GM21825 (cell line): ENCODE results near the gene WDHD1.
"Not testable (repeated sequence)": the region's sequence is repeated elsewhere in the genome, so short reads cannot be mapped to it uniquely, and the experiment has no call there.

Source experiments
- ATAC-seq: cut with Tn5 transposase; IDR thresholded peaks from one replicate; pipeline ENCODE4 v1.9.1; 2021; ENCODE audit warnings: mild to moderate bottlenecking, moderate library complexity; ENCODE audit not compliant: unreplicated experiment

WDHD1 gene

DNA sequence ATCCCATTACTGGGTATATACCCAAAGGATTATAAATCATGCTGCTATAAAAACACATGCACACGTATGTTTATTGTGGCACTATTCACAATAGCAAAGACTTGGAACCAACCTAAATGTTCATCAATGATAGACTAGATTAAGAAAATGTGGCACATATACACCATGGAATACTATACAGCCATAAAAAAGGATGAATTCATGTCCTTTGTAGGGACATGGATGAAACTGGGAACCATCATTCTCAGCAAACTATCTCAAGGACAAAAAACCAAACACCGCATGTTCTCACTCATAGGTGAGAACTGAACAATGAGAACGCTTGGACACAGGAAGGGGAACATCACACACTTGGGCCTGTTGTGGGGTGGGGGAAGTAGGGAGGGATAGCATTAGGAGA, 73.3 kb downstream of the WDHD1 start:
- ATAC-seq = not testable (repeated sequence)

DNA sequence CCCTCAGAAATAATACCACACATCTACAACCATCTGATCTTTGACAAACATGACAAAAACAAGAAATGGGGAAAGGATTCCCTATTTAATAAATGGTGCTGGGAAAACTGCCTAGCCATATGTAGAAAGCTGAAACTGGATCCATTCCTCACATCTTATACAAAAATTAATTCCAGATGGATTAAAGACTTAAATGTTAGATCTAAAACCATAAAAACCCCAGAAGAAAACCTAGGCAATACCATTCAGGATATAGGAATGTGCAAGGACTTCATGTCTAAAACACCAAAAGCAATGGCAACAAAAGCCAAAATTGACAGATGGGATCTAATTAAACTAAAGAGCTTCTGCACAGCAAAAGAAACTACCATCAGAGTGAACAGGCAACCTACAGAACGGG, 74.1 kb downstream of the WDHD1 start:
- not testable (repeated sequence) for ATAC-seq

DNA sequence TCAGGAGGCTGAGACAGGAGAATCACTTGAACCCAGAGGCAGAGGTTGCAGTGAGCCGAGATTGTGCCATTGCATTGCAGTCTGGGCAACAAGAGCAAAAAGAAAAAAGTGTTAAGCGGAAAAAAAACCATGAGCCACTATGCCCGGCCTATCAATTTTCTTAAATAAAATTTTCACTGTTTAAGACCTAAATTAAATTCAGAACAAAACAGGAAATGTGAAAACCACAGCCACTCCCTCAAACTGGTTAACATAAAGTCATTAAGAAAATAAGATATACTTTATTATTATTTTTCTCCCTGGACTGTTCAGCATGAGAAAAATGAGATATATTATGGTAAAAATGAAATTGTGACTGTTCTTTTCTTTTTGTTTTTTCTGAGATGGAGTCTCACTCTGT, 79.7 kb downstream of the WDHD1 start:
- no peak for ATAC-seq

DNA sequence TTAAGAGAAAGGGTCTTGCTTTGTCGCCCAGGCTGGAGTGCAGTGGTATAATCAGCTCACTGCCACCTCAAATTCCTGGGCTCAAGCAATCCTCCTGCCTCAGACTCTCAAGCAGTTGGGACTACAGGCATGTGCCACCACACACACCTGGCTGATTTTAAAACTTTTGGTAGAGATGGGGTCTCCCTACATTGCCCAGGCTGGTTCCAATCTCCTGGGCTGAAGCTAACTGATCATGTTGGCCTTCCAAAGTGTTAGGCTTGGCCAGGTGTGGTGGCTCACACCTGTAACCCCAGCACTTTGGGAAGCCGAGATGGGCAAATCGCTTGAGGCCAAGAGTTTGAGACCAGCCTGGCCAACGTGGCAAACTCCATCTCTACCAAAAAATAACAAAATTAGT, 80.4 kb downstream of the WDHD1 start:
- ATAC-seq = no peak

DNA sequence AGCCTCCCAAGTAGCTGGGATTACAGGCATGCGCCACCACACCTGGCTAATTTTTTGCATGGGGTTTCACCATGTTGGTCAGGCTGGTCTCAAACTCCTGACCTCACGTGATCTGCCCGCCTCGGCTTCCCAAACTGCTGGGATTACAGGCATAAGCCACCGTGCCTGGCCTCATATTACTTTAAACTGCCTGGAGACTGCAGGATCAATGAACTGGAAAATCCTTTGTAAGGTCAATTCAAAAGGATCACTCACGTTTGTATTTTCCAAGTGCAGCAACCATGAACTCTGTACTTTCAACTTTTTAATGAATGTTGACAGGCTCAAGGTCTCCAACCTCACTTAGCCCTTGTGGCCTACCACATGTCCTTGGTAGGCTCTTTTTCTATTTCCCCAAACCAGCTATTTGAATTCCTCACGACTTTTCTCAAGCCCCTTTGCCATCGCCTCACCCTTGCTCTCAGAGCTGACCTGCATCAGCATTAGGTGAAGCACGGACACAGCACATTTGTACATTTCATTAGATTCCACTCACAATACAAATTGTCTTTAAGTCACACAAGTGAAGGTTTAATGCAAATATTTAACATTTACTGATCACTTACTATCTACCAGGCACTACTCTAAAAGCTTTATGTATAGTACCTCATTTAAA, 82.0 kb downstream of the WDHD1 start:
- ATAC-seq = no peak

DNA sequence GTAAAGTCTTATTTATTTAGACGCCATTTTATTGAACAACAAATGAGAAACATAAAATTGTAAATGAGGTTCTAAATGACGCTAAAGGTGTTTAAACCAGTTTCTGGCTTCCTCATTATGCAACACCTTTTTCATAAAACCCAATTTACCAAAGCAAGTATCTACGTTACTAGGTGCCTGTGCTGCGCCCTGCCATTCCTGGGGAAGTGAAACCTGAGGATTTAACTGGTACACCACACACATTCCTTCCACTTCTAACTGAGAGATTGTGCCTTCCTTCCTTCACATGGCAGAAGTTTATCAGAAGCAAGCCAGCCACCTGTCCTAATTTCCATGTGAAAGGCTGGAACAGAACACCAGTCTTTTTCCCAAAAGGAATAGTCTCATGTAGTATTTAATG, 84.0 kb downstream of the WDHD1 start:
- ATAC-seq = no peak

DNA sequence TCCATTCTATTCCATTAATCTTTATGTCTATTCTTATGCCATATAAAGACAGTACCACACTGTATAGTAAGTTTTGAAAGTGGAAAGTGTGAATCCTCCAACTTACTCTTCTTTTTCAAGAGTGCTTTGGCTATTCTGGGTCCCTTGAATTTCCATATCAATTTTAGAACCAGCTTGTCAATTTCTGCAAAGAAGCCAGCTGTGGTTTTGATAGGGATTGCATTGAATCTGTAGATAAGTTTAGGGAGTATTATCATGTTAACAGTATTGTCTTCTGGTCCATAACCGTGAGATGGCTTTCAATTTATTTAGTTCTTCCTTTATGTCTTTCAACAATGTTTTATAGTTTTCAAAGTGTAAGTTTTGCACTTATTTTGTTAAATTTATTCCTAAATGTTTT, 90.1 kb downstream of the WDHD1 start:
- ATAC-seq = no peak

DNA sequence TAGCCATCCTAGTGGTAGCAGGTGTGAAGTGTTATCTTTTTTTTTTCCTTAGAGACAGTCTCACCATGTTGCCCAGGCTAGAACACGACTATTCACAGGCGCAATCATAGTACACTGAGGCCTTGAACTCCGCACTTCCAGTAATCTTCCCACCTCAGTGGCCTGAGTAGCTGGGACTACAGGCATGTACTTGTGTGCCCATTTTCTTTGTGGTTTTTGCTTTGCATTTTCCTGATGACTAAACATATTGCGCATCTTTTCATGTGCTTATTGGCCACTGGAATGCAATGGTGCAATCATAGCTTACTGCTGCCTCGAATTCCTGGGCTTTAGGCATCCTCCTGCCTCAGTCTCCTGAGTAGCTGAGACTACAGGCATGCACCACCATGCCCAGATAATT, 90.9 kb downstream of the WDHD1 start:
- ATAC-seq = no peak

DNA sequence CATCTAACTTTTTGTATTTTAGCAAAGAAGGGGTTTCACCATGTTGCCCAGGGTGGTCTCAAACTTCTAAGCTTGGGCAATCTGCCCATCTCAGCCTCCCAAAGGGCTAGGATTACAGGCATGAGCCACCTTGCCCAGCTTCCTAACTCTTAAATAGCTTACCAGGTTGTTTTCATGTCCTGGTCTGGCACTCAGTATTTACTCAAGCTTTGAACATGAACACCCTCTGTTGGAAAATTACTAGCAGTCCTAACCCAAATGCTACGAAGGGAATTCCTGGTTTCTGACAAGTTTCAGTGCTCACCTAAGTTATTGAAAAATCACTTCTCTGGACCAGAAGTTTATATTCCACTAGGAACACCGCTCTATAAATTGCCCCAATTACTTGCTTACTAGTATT, 91.8 kb downstream of the WDHD1 start:
- ATAC-seq = no peak

DNA sequence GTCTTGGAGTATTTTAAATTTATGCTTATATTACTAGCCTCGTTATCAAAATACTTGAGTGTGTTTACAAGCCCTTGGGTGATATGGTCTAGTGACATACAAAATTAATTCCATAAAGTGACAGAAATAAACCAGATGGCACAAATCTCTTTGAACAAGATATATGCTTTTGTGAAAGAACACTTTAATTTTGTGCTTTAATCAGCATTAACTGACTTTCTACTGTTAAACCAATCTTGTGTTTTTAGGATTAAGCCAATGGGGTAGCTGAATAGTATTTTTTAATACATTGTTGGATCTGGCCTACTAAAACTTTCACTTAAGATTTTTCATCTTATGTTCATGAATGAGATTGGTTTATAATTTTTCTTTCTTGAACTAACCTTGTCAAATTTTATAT, 93.9 kb downstream of the WDHD1 start:
- ATAC-seq = no peak

DNA sequence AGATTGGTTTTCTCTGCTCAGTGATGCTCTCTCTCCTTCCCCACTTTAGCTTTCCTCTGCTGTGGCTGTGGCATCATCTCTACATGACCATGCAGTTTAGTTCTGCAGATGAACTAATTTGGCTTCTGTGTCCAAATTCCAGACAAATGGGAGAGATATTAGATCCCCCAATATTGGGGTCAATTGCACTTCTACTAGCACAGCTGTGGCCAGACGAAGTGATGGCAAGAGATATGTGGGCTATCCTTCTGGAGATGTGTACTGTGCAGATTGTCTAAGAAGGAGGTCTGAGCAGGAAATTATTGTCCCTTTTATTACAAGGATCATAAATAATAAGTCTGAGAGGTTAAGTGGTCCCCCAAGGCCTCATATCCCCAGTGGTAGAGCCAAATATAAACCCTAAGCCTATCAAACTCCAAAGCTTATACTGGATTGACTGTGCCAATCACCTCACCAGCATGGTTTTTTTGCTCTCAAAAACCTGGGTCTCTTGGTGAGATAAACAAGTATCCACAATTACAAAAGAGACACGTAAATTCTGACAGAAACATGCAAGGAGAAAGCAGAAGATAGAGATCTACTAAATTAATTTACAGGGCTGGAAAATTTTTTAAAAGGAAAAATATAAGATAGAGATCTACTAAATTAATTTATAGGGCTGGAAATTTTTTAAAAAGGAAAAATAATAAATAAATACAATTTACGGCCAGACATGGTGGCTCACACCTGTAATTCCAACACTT, 95.1 kb downstream of the WDHD1 start:
- no peak for ATAC-seq

DNA sequence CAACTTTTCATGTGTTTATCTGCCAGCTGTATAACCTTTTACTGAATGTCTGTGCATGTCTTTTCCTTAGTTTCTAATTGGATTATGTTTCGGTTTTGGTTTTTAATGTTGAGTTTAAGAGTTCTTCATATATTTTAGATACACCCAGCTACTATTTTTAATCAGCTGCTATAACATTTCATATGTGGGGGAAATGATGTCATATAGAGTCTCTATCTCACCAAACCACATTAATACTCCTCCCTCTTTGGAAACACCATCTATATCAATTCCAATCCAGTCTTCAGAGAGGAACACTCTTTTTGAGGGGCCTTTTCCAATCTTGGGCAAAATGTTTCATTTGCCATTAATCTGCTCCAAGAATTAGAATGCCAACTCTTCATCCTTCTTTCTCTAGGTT, 95.8 kb downstream of the WDHD1 start:
- ATAC-seq = no peak

DNA sequence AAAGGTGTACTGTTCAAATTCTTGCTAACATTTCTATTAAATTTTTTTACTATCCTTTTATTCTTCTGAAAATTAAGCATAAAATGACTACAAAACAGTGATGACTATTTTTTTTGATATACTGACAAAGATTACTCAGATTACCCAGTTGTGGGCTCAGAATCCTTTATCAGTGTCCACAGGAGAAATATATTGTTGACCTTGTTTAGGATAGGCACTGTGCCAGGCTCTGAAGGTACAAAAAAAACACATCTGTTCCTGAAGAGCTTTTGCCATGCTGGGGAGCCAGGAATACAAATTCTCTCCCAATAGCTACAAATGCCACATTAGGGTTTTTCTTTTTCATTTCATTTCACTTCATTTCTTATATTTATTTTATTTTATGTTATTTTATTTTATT, 97.3 kb downstream of the WDHD1 start:
- ATAC-seq = no peak

DNA sequence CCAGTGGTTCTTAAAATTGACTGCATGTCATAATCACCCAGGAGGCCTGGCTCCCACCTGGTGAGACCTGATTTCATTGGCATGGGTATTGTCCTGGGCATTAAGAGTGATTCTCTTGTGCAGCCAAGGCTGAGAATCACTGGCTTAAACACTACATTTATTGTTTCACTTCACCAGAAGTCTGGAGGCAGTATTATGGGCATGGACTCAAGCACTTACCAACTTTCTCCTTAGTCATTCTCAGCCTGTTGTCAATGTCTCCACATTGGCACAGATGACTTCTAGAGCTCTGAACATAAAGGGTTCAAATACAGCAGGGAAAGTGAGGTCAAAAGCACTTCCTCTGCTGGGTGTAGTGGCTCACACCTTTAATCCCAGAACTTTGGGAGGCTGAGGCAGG, 98.7 kb downstream of the WDHD1 start:
- no peak for ATAC-seq

DNA sequence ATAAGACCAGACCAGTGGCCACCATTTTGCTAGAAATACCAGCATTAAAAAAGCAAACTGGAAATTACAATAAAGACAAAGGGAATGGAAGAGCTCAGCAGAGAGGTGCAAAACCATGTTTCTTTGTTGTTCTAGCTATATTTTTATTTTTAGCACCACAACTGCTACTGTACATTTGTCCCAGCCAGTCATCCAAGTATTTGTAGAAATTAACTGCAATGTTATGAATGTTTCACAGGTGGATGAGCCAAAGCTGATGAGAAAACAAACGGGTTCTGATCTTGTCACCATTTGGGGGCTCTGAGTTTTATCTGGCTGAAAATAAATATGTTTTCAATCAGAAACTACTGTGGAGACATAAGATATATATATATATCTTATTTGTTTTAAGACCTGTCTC, 99.3 kb downstream of the WDHD1 start:
- ATAC-seq = no peak

DNA sequence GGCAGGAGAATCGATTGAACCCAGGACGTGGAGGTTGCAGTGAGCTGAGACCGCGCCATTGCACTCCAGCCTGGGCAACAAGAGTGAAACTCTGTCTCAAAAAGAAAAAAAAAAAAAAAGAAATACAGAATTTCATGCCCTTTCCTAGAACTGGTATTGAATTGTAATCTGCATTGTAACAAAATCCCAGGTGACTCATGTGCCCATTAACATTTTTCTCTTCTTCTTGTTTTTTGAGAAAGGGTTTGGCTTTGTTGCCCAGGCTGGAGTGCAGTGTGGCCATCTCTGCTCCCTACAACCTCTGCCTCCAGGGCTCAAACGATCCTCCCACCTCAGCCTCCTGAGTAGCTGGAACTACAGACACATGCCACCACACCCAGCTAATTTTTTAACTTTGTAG, 100.3 kb downstream of the WDHD1 start:
- not testable (repeated sequence) for ATAC-seq

DNA sequence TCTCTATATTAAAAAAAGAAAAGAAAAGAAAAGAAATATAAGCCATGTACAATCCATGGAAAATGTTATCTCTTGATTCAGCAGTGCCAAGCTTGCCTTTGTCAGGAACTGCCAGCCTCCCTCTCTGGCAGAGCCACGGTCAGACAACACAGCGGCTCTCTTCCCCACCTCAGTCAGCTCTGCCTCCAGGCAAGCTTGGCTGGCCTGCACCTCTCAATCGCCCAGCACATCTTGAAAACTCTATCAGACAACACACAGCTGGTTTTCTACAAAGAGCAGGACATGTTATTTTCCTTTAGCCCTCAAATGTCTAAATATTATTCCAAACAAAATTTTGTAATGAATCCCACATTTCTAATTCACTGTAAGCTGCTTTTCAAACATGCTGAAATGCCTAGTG, 104.3 kb downstream of the WDHD1 start:
- ATAC-seq = no peak

DNA sequence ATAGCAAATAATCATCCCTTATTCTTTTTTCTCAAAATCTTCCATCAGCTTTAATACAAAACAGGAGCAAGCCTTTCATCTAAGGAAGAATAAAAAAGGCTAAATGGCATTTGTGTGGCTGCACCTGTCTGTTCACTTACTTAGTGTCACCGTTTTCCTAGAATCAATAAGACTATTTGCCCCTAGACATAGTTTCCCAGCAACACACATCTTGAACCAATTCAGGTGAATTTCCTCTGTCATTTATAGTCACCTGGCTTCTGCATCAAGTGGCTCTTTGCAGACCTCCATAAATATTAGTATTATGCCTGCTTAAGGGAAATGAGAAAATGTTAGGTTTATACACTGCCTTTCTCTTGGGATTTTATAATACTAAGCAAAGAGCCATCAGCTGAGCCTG, 106.8 kb downstream of the WDHD1 start:
- no peak for ATAC-seq

DNA sequence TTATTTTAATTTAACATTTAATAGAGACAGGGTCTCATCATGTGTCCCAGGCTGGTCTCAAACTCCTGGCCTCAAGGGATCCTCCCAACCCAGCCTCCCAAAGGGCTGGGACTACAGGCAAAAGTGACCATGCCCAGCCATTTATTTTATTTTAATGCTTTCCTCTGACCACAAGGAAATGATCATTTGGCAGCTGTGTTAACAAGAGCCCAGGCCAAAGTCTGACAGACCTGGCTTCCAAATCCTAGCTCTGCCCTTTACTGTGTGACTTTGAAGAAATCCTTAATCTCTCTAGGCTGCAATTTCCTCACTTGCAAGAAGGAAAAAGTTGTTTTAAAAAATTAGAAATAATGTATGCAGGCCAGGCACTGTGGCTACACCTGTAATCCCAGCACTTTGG, 107.6 kb downstream of the WDHD1 start:
- ATAC-seq = no peak

DNA sequence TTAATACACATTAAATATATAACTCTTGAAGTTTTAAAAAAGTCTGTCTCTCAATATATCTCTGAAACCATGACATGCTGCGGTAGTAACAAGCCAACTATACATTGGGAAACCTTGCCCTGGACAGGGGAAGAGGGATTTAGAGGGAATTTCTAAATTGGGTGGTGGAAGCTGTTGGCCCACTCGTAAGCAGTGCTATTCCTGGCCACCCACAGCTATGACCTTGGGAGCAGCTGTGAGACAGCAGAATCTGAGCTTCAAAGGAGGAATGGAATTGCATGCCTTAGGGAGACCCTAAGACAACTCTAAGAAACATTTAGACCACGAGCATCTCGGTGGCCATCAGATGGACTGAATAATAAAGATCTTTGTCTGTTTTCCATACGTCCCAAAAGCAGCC, 108.5 kb downstream of the WDHD1 start:
- ATAC-seq = no peak

DNA sequence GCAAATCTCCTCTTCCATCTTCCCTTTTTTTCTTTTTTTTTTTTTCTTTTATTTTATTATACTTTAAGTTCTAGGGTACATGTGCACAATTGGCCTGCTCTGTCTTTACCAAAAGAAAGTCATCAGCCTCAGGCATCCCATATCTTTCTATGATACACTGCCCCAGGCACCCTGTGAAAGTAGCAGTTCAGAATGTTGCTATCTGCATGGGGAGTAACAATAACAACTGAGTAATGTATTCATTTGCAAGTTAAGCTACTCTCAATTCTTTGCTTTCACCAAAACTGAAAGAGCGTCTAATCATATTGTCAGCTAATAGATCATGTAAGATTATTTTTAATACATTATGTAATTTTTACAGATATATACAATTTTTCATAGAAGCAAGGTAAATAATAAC, 110.8 kb downstream of the WDHD1 start:
- no peak for ATAC-seq

DNA sequence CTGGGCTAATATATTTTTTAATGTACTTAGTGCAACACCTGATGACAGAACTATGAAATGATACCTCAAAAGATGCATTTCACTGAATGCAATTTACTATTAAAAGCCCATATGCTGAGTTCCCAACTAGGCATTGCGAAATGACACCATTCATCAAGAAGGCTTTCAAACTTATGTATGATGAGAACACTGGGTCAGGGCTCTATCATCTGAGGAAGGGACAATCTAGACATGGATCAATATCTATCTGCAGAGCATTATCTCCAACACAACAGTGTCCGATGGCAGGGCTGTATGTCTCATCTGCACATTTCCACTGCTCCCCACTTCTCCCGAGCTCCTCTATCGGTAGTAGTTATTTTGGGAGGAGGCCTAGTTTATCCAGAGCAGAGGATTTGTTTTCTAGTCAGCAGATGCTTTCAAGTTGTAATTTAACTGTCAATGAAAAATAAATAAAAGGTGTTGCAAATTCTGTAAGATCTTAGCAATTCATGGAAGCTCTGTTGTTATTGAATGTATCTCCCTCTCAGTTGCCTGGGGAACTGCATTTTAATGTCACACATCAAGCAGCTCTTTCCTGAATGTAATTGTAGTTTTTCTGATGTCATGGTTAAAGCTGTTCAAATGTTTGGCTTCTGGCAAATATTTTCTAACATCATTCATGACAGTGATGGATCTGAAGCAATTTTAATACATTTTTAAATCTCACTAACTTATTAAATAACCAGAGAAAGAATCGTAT, 116.9 kb downstream of the WDHD1 start:
- ATAC-seq = no peak
